Smooth muscle cell (in vitro differentiated cells): ENCODE data around the gene NTN5. TPM values are rescaled to one million over a fixed set of nuclear protein-coding genes. Genes with fewer than 3 reads are reported as not detected.

Experiments used
- DNase-seq: peaks from one replicate; lab custom pipeline; 2025; ENCODE audit not compliant: unreplicated experiment; lab: John Stamatoyannopoulos, UW
- H2AFZ ChIP-seq: fragments of 200-600 bp; sonication (generic); 2 replicates; pipeline ENCODE4 v1.6.0; 2016; ENCODE audit warnings: antibody characterized with exemption, low read depth, mild to moderate bottlenecking
- H3F3A ChIP-seq: fragments of 200-600 bp; sonication (generic); 2 replicates; pipeline ENCODE4 v1.6.0; 2017; ENCODE audit warnings: antibody characterized with exemption, low read depth
- H3K27ac ChIP-seq: fragments of 200-600 bp; sonication (generic); 2 replicates; pipeline ENCODE4 v1.5.1; 2016; ENCODE audit warnings: low read depth, mild to moderate bottlenecking
- H3K27me3 ChIP-seq: fragments of 200-600 bp; sonication (generic); 2 replicates; pipeline ENCODE4 v1.6.1; 2016; ENCODE audit warnings: low read depth, mild to moderate bottlenecking
- H3K36me3 ChIP-seq: fragments of 200-600 bp; sonication (generic); 2 replicates; pipeline ENCODE4 v1.5.1; 2016; ENCODE audit warnings: low read depth
- H3K4me1 ChIP-seq: fragments of 200-600 bp; sonication (generic); 2 replicates; pipeline ENCODE4 v1.5.1; 2016; ENCODE audit warnings: low read depth
- H3K4me2 ChIP-seq: fragments of 200-600 bp; sonication (generic); 2 replicates; pipeline ENCODE4 v1.6.0; 2016; ENCODE audit warnings: mild to moderate bottlenecking
- H3K4me3 ChIP-seq: fragments of 200-600 bp; sonication (generic); 2 replicates; pipeline ENCODE4 v1.5.1; 2016; ENCODE audit warnings: mild to moderate bottlenecking
- H3K79me2 ChIP-seq: fragments of 200-600 bp; sonication (generic); 2 replicates; pipeline ENCODE4 v1.6.0; 2016; ENCODE audit warnings: low read depth, mild to moderate bottlenecking
- H3K9ac ChIP-seq: fragments of 200-600 bp; sonication (generic); 2 replicates; pipeline ENCODE4 v1.6.0; 2016; ENCODE audit warnings: low read depth
- H3K9me3 ChIP-seq: fragments of 200-600 bp; sonication (generic); replicated peaks from 2 replicates; pipeline ENCODE4 v1.5.1; 2016; ENCODE audit warnings: low read depth
- H4K20me1 ChIP-seq: fragments of 200-600 bp; sonication (generic); 2 replicates; pipeline ENCODE4 v1.6.0; 2016; ENCODE audit warnings: low read depth
- CTCF ChIP-seq: fragments of 200-600 bp; sonication (generic); IDR thresholded peaks from 2 replicates; pipeline ENCODE4 v1.5.1; 2017; ENCODE audit warnings: borderline replicate concordance, mild to moderate bottlenecking, antibody characterized with exemption; ENCODE audit not compliant: insufficient read depth, poor library complexity, severe bottlenecking
- WGBS: methylation state at CpG from one replicate; pipeline ENCODE4 v1.1.7; 2016; ENCODE audit warnings: low lambda C conversion rate; 5-methylcytosine and 5-hydroxymethylcytosine counted together
- polyA plus RNA-seq: library from polyadenylated mRNA; unstranded; fragments of >200 nt; fragmentation: Nextera tagmentation; extraction: Ambion mirVana; gene quantifications from 2 replicates; pipeline ENCODE4 v1.2.1, GENCODE V29; 2016
- total RNA-seq: library from RNA; depleted of rRNA; stranded (reverse); fragments of >200 nt; gene quantifications from 2 replicates; pipeline ENCODE4 v1.2.3, GENCODE V29; 2014

The NTN5 gene
- total and polyA plus RNA-seq, 2 experiments from 2014 or later, result 0.22 TPM; not detected in 1

- H3K9me3 ChIP-seq, result no peaks in the 10 kb centered on the region
- peak; percentile 60 for DNase-seq
- no peaks in the 10 kb centered on the region for H4K20me1 ChIP-seq
- H3K4me3 ChIP-seq, result peak within 1 kb of the TSS; percentile 68
- no peaks in the 10 kb centered on the region for H3K79me2 ChIP-seq
- H3K27ac ChIP-seq, result no peak within 1 kb of the TSS
- peaks cover 4% of the 10 kb centered on the region for H3K4me1 ChIP-seq
- no peaks in the 10 kb centered on the region for H3K27me3 ChIP-seq
- H3K4me2 ChIP-seq, result peak within 1 kb of the TSS; percentile 97
- peak within 1 kb of the TSS; percentile 96 for H2AFZ ChIP-seq
- H3F3A ChIP-seq, result no peaks in the 10 kb centered on the region
- H3K36me3 ChIP-seq, result no peaks in the 10 kb centered on the region
- WGBS, result 1% methylated on average over 15 of the region's 33 CpGs
- H3K9ac ChIP-seq, result peak within 1 kb of the TSS; percentile 55
- TF ChIP-seq CTCF, result peak; percentile 82
Observed at GRCh38 chr19:48646001-48646721, 26.7 kb downstream of the NTN5 start, which contains the start of gene CA11. CA11 (minus strand) TSS chr19:48646187; CDS start chr19:48645632, 555 bp downstream.

GRCh38 chr19:48645620-48646000 lies 27.2 kb downstream of the NTN5 start:
- H3K79me2 ChIP-seq, result no peaks in the 10 kb centered on the region
- peak overlapping the region; percentile 97 for H3K4me2 ChIP-seq
- no peak overlapping the region for H3K27ac ChIP-seq
- no peak for DNase-seq
- no peaks in the 10 kb centered on the region for H4K20me1 ChIP-seq
- H3K9me3 ChIP-seq, result no peaks in the 10 kb centered on the region
- H2AFZ ChIP-seq, result peak overlapping the region; percentile 96
- H3K27me3 ChIP-seq, result no peaks in the 10 kb centered on the region
- H3K4me3 ChIP-seq, result peak overlapping the region; percentile 68
- no peak overlapping the region for H3K9ac ChIP-seq
- WGBS, result 0% methylated on average over 4 of the region's 6 CpGs
- TF ChIP-seq CTCF, result no peak
- H3K36me3 ChIP-seq, result no peaks in the 10 kb centered on the region
- H3F3A ChIP-seq, result no peaks in the 10 kb centered on the region
- peaks cover 4% of the 10 kb centered on the region for H3K4me1 ChIP-seq

GRCh38 chr19:48644839-48645619 lies 27.8 kb downstream of the NTN5 start:
- Histone ChIP-seq H3K27ac (no peak overlapping the region), H3K36me3 (no peaks in the 10 kb centered on the region), H3K4me2 (peak overlapping the region; percentile 97), H4K20me1 (no peaks in the 10 kb centered on the region), H2AFZ (peak overlapping the region; percentile 96), H3F3A (no peaks in the 10 kb centered on the region), H3K79me2 (no peaks in the 10 kb centered on the region), H3K4me1 (peaks cover 4% of the 10 kb centered on the region), H3K9me3 (no peaks in the 10 kb centered on the region), H3K4me3 (peak overlapping the region; percentile 68), H3K27me3 (no peaks in the 10 kb centered on the region), H3K9ac (no peak overlapping the region)
- 2% methylated on average over 21 of the region's 25 CpGs for WGBS
- no peak for DNase-seq
- TF ChIP-seq CTCF, result no peak
